ENCODE measurements around the gene CERT1. TPM values are rescaled to one million over a fixed set of nuclear protein-coding genes. Genes with fewer than 3 reads are reported as not detected.

Gene CERT1
- total and polyA plus RNA-seq, 9 of the 15 experiments (the other 6 are each of a cell fraction or from before 2014, with no cell fraction given): 3.4 to 24.7 (median 9.8) TPM

DNA sequence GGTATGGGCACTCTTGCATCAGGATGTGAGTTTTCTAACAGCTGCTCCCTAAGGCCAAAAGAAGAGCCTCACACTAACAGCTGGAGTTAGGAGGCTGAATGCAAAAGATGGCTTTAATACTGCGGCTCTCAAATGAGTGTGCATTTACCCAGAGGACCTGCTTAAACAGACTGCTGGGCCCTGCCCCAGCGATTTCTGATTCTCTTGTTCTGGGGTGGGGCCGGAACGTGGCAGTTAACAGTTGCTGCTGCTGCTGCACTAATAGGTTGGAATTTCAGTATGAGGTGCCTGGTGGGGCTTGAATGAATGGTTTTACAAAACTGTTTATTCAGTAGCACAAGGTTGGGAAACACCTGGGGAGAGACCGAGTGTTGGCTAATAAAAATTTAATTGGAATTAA is 148.3 kb downstream of the CERT1 start:
- Histone ChIP-seq H3K9me3 (replicated peaks; ENCODE audit: control insufficient read depth, insufficient read depth, low read depth, low read length) (no peaks in the 10 kb centered on the region), H3K79me2 (ENCODE audit: control insufficient read depth, insufficient read depth, low read length) (no peaks in the 10 kb centered on the region), H3K9me1 (ENCODE audit: control insufficient read depth, insufficient read depth, low read length) (no peaks in the 10 kb centered on the region), H3K4me3 (no peak overlapping the region), H3K4me1 (replicated peaks in 1 of 2; ENCODE audit: control insufficient read depth in 2 of 2, insufficient read depth in 2 of 2, low read length in 2 of 2) (peaks cover 0 to 3% of the 10 kb centered on the region in 2 experiments; a peak in 1 of 5 replicates), H3K27me3 (ENCODE audit: control insufficient read depth in 2 of 2, insufficient read depth in 2 of 2, low read length in 2 of 2) (no peaks in the 10 kb centered on the region), H3K36me3 (ENCODE audit: control insufficient read depth, insufficient read depth, low read length) (peaks cover 46% of the 10 kb centered on the region), H2AFZ (ENCODE audit: low read depth, low read length) (no peak overlapping the region), H3K27ac (ENCODE audit: extremely low read depth, low read depth, low read length) (no peak overlapping the region), H3K9ac (ENCODE audit: insufficient read depth in 1 of 2, low read depth in 2 of 2, low read length in 2 of 2) (no peak overlapping the region), H3K4me2 (ENCODE audit: insufficient read depth, low read length) (no peak overlapping the region), H4K20me1 (replicated peaks; ENCODE audit: control insufficient read depth, insufficient read depth, low read length) (no peaks in the 10 kb centered on the region)
- DNase-seq (ENCODE audit: extremely low read depth in 1 of 4, low spot score in 3 of 4): no peak
- intact Hi-C loops (cut with micrococcal nuclease) (loop anchor here (10.0 kb wide), 1 partner anchor 302 kb away; no protein-coding TSS in a partner anchor), in situ Hi-C loops (cut with MboI) (no loop called here)
- 82% methylated on average over 5 of the region's 5 CpGs for WGBS (ENCODE audit: insufficient coverage, low coverage, missing lambda C conversion rate)
- CTCF ChIA-PET (ENCODE audit: low intra/inter-chr PET ratio): no interaction called here
- TF ChIP-seq SIN3B (IDR thresholded peaks at IDR 0.05; ENCODE audit: low read depth) (no peak), SRSF9 (IDR thresholded peaks at IDR 0.05; ENCODE audit: borderline replicate concordance, low read depth, low read length) (no peak), SOX6 (IDR thresholded peaks at IDR 0.05) (no peak), COPS2 (conservative IDR thresholded peaks at IDR 0.05) (no peak)
- POLR2A ChIA-PET: interaction anchor here (0.6 to 3.6 kb wide), 6 partner anchors 10 to 26 kb away, joined by 3 to 15 read pairs (median 8); partner anchors contain the start of gene HMGCR
- no peak for FAIRE-seq
- ATAC-seq: peak; percentile 11; the same call in 2 of the 3 replicates
- no TSS peak for BruUV-seq (replicated peaks)

DNA sequence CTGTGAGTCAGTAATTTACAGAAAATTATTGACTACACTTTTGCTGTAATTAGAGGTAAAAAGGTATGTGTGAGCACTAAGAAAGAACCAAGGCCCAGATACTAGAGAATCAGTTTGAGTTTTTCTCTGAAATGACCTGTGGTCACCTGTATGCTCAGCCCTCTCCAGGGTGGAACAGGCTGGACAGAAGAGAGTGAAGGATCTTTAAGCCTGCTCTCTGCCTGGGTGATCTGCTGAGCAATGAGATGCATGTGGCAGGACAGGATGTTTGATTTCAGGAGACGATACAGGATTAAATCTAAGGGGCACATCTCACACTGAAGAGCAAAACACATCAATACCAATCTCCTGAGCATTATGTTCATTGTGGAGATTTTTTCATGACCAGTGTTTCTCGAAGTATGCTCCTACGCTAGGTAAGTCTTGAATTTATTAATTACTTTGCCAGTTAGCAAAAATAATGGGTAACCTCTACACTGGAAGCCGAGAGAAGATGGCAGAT is 148.9 kb downstream of the CERT1 start:
- intact Hi-C loops (cut with micrococcal nuclease): loop anchor here (10.0 kb wide), 1 partner anchor 302 kb away; no protein-coding TSS in a partner anchor
- ChIA-PET POLR2A (interaction anchor here (0.6 to 3.6 kb wide), 4 partner anchors 8 to 26 kb away, joined by 3 to 12 read pairs (median 4); partner anchors contain the start of gene HMGCR), CTCF (ENCODE audit: low intra/inter-chr PET ratio) (no interaction called here)
- peak; percentile 8; the same call in 1 of the 3 replicates for ATAC-seq
- H3K9me1 ChIP-seq (ENCODE audit: control insufficient read depth, insufficient read depth, low read length): no peaks in the 10 kb centered on the region
- FAIRE-seq: no peak
- 0 out of 2 replicates have a peak, but pooled peaks have one; percentile 51 for TF ChIP-seq POLR2A (conservative IDR thresholded peaks at IDR 0.05)
- no peak for TF ChIP-seq CCAR2 (IDR thresholded peaks at IDR 0.05; ENCODE audit: low read depth, low read length)
- peak; percentile 48; the same call in 1 of the 2 replicates for TF ChIP-seq SUPT5H (IDR thresholded peaks at IDR 0.05)
- no peaks in the 10 kb centered on the region for H3K9me3 ChIP-seq (replicated peaks; ENCODE audit: control insufficient read depth, insufficient read depth, low read depth, low read length)
- no peaks in the 10 kb centered on the region for H3K27me3 ChIP-seq (ENCODE audit: control insufficient read depth in 2 of 2, insufficient read depth in 2 of 2, low read length in 2 of 2)
- no peak overlapping the region for H3K4me2 ChIP-seq (ENCODE audit: insufficient read depth, low read length)
- H3K9ac ChIP-seq (ENCODE audit: insufficient read depth in 1 of 2, low read depth in 2 of 2, low read length in 2 of 2): no peak overlapping the region
- no peak overlapping the region for H2AFZ ChIP-seq (ENCODE audit: low read depth, low read length)
- no TSS peak for BruUV-seq (replicated peaks)
- DNase-seq (ENCODE audit: extremely low read depth in 1 of 4, low spot score in 3 of 4): no peak
- in situ Hi-C loops (cut with MboI): no loop called here
- H4K20me1 ChIP-seq (replicated peaks; ENCODE audit: control insufficient read depth, insufficient read depth, low read length): no peaks in the 10 kb centered on the region
- no peak overlapping the region for H3K27ac ChIP-seq (ENCODE audit: extremely low read depth, low read depth, low read length)
- WGBS (ENCODE audit: insufficient coverage, low coverage, missing lambda C conversion rate): 94% methylated on average over 4 of the region's 4 CpGs
- H3K79me2 ChIP-seq (ENCODE audit: control insufficient read depth, insufficient read depth, low read length): no peaks in the 10 kb centered on the region
- no peak overlapping the region for H3K4me3 ChIP-seq
- H3K4me1 ChIP-seq (replicated peaks in 1 of 2; ENCODE audit: control insufficient read depth in 2 of 2, insufficient read depth in 2 of 2, low read length in 2 of 2): peaks cover 0 to 3% of the 10 kb centered on the region in 2 experiments; a peak in 1 of 5 replicates
- peaks cover 52% of the 10 kb centered on the region for H3K36me3 ChIP-seq (ENCODE audit: control insufficient read depth, insufficient read depth, low read length)
